ENCODE measurements around the gene HOXC10. TPM values are rescaled to one million over a fixed set of nuclear protein-coding genes. Genes with fewer than 3 reads are reported as not detected.

The HOXC10 gene
- total and polyA plus RNA-seq, 2 experiments from 2014 or later = 0.23 to 1.7 TPM

DNA sequence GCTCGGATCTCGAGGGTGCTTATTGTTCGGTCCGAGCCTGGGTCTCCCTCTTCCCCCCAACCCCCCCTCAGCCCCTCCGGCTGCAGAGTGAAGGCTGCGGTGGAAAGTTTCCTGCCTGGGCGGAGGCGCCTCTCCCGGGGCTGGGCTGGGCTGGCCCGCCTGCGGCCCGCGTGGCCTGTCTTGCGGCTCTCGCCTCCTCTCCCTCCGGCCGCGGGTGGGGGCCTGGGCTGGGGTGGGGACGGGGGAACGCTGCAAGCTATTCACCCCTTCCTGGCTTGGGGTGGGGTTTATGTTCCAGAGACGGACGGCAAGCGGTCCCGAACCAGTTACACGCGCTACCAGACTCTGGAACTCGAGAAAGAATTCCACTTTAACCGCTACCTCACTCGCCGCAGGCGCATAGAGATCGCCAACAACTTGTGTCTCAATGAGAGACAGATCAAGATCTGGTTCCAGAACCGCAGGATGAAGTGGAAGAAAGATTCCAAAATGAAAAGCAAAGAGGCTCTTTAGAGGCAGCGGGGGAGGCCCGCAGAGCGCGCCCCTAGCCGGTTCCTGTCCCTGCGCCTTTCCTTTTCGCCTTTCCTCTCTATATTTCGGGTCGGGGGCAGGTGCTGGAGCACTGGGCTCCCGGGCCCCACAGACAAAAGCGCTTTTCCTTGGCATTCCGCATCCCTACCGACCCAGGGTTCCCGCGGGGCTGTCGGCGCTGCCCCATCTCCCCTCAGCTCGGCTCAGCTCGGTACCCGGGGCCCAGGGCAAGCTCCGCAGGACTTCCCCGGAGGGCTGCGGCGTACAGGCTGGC, 49.2 kb downstream of the HOXC10 start:
- Histone ChIP-seq H3K9me2 (replicated peaks; ENCODE audit: insufficient read depth) (no peaks in the 10 kb centered on the region), H3K4me1 (ENCODE audit: insufficient read depth) (peaks cover 36% of the 10 kb centered on the region), H3K27me3 (peaks cover 75% of the 10 kb centered on the region), H3K4me2 (peak overlapping the region; percentile 79), H3K79me2 (no peaks in the 10 kb centered on the region), H3K4me3 (peak overlapping the region; percentile 0), H2AFZ (no peak overlapping the region), H3K9me3 (ENCODE audit: low read depth) (no peaks in the 10 kb centered on the region), H3K36me3 (replicated peaks; ENCODE audit: insufficient read depth, low read depth) (no peaks in the 10 kb centered on the region), H3K27ac (no peak overlapping the region), H4K20me1 (ENCODE audit: insufficient read depth, poor library complexity, severe bottlenecking) (no peaks in the 10 kb centered on the region)
- TF ChIP-seq EZH2phosphoT487 (IDR thresholded peaks at IDR 0.05; ENCODE audit: low read depth, severe bottlenecking, unreplicated experiment) = no peak
- peak; percentile 10 for TF ChIP-seq EZH2 (IDR thresholded peaks at IDR 0.05; ENCODE audit: borderline replicate concordance)
- WGBS (ENCODE audit: low lambda C conversion rate, missing lambda C conversion rate) = 14% methylated on average over 35 of the region's 57 CpGs
- no peak for DNase-seq (ENCODE audit: low spot score)

GRCh38 chr12:54034785-54035310, 49.9 kb downstream of the HOXC10 start:
- H3K36me3 ChIP-seq (replicated peaks; ENCODE audit: insufficient read depth, low read depth) = no peaks in the 10 kb centered on the region
- H4K20me1 ChIP-seq (ENCODE audit: insufficient read depth, poor library complexity, severe bottlenecking) = no peaks in the 10 kb centered on the region
- WGBS (ENCODE audit: low lambda C conversion rate, missing lambda C conversion rate) = 51% methylated on average over 22 of the region's 22 CpGs
- no peak overlapping the region for H2AFZ ChIP-seq
- H3K4me1 ChIP-seq (ENCODE audit: insufficient read depth) = peaks cover 36% of the 10 kb centered on the region
- H3K9me3 ChIP-seq (ENCODE audit: low read depth) = no peaks in the 10 kb centered on the region
- TF ChIP-seq EZH2 (IDR thresholded peaks at IDR 0.05; ENCODE audit: borderline replicate concordance) (no peak), CTCF (IDR thresholded peaks at IDR 0.05; ENCODE audit: poor library complexity) (no peak), EZH2phosphoT487 (IDR thresholded peaks at IDR 0.05; ENCODE audit: low read depth, severe bottlenecking, unreplicated experiment) (no peak)
- H3K4me2 ChIP-seq = peak overlapping the region; percentile 79
- no peak for DNase-seq (ENCODE audit: low spot score)
- no peaks in the 10 kb centered on the region for H3K79me2 ChIP-seq
- H3K27me3 ChIP-seq = peaks cover 75% of the 10 kb centered on the region
- H3K4me3 ChIP-seq = no peak overlapping the region
- H3K9me2 ChIP-seq (replicated peaks; ENCODE audit: insufficient read depth) = no peaks in the 10 kb centered on the region
- no peak overlapping the region for H3K27ac ChIP-seq

- TF ChIP-seq EZH2phosphoT487 (IDR thresholded peaks at IDR 0.05; ENCODE audit: low read depth, severe bottlenecking, unreplicated experiment) = no peak
- no peak for TF ChIP-seq EZH2 (IDR thresholded peaks at IDR 0.05; ENCODE audit: borderline replicate concordance)
- TF ChIP-seq CTCF (IDR thresholded peaks at IDR 0.05; ENCODE audit: poor library complexity) = no peak
- Histone ChIP-seq H3K4me1 (ENCODE audit: insufficient read depth) (peaks cover 31% of the 10 kb centered on the region), H3K27me3 (peaks cover 75% of the 10 kb centered on the region), H4K20me1 (ENCODE audit: insufficient read depth, poor library complexity, severe bottlenecking) (no peaks in the 10 kb centered on the region), H3K4me3 (no peak overlapping the region), H3K79me2 (no peaks in the 10 kb centered on the region), H3K9me2 (replicated peaks; ENCODE audit: insufficient read depth) (no peaks in the 10 kb centered on the region), H3K4me2 (no peak overlapping the region), H3K36me3 (replicated peaks; ENCODE audit: insufficient read depth, low read depth) (no peaks in the 10 kb centered on the region), H3K9me3 (ENCODE audit: low read depth) (no peaks in the 10 kb centered on the region), H3K27ac (no peak overlapping the region), H2AFZ (no peak overlapping the region)
- 74% methylated on average over 6 of the region's 6 CpGs for WGBS (ENCODE audit: low lambda C conversion rate, missing lambda C conversion rate)
- no peak for DNase-seq (ENCODE audit: low spot score)
Measured at GRCh38 chr12:54035568-54036264, 50.8 kb downstream of the HOXC10 start.

All from hepatocyte (in vitro differentiated cells).